HG03159 (cell line): Measurements from ENCODE around the gene SLC38A11.

Experiments used
- ATAC-seq: cut with Tn5 transposase; IDR thresholded peaks from one replicate; pipeline ENCODE4 v1.9.1; 2021; ENCODE audit warnings: mild to moderate bottlenecking, moderate library complexity; ENCODE audit not compliant: unreplicated experiment

SLC38A11 gene

DNA sequence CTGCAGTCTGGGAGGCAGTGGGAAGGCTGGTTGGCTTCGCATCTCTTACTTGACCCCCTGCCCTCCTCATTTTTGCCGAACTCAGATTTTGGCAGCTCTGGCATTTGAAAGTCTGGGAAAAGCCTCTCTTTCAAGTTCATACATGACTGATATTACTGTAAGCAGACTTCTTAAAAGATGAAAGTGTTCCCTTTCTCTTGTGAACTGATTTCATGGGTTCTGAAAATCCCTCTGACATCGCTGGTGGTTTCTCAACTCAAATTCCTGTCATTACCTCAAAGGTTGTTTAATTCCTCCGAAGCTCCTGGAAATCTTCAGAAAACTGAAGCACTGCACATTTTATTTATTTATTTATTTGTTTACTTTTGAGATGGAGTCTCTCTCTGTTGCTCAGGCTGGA is 16.9 kb upstream of the SLC38A11 start:
- ATAC-seq = no peak

DNA sequence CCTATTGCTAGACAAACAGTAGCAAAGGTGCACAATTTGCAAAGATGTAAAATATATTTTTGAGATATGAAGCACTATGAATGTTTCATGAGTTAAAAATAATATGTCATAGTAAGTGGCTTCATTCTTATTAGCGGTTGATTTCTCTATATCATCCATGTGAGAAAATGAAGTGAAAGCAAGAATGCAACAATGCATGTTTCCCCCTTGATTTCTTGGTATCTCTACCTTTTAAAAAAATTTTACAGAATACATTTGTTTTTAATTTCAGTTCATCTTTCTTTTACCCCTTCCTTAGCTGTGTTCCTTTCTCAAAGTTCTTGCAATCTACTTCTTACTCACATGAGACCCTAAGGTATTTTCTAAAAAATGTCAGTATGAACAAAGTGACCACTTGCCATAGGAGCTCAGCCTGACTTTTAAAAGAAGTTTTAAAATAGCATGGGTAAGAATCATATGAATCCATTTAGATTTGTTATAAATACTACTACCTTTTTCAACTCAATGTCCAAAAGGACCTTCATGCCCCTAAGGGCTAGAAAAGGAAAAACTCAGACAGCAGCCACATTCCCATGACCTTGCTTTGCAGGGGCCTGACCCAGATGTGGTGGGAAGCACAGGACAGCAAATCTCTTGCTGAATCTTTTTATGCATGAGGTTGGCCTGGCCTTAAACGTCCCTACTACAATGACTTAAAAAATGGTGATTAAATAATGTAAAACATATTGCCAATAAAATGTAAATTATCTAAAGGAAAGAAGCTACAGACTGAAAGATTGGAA is 14.8 kb upstream of the SLC38A11 start:
- ATAC-seq = no peak

DNA sequence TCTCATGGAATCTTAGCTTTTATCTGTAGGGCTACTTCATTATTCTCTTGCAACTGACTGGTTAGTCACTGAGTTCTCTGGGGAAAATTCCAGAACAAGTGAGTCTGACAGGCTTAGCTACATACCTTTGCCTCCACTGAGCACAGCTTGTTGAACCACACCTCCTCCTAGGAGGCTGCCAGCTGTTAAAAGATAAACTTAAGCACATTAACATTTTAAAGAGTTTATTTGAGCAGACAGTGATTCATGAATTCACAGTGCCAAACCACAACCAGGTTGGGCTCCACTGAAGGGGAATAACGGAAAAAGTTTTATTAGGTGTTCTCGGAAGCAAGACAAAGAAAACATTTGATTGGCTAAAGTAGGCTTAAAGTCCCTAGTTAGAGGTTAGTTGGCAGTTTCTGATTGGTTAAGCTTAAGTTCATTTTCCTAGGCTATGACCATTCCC is 12.5 kb upstream of the SLC38A11 start:
- no peak for ATAC-seq

DNA sequence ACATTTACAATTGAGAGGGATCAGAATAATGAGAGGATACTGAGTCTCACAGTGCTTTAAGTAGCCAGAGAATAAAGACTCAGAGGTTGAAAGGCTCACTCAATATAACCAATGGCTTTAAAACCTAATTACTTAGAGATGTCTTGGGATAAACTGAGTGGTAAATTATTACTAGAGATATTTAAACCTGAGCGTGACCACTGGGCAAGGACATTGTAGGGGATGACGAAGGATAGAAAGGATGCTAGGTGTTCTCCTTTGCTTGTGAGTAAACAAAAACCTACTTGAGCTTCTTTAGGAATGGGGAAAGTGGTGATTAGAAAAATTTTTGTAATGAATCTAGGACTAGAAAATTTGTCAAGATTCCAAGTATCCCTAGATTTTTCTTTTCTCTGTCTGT is 12.0 kb upstream of the SLC38A11 start:
- ATAC-seq = no peak

DNA sequence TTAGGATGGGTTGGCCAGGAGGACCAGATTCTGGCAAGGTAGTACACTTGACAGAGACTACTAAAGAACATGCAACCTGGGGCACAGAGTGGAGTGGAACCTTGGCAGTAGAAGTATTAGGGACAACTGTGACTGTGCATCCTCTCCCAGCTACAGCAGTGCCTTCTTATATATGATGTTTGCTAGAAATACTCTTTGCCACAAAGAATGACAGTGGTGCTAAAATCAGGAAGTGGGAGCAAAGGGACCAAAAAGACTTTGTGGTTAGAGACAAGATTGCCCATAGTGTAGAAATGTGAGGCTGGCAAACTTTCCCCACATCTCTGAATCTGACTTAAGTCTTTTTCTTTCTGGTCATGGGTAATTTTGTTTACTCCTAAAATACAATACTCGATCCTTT is 9.4 kb upstream of the SLC38A11 start:
- no peak for ATAC-seq

DNA sequence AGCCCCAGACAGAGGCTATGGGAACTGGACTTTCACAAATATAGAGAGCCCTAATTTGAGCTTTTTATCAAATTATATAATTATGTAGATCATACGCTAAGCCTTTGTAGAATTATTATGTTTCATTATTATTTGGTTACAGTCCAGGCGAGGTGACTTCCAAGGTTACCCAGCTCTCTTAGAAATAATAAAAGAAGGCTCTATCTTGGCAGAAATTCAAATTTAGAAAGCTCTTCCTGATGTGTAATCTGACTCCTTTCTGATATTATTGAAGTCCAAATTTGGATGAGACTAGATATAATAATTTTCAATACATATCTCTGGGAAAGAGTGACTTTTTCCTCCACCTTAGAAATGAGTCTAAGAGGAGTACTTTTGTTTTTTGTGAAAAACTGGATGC is 4.8 kb upstream of the SLC38A11 start:
- no peak for ATAC-seq

DNA sequence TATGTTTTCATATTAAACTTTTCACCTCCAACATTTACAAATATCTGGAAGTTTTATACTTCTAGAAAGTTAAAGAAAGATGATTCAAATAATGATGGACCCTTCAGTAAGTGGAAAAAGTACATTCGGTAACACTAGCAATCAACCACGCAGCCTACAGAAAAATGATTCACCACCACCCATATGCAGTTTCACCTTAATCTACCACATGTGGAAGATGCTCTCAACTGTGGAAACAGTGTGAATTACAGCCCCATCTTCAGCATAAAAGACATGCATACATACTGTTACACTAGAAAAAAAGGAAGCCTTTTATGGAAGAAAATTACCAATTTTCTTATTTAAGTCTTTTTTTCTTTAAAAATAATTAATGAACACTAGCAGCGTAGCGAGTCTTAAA is 1.1 kb downstream of the SLC38A11 start:
- ATAC-seq = no peak

DNA sequence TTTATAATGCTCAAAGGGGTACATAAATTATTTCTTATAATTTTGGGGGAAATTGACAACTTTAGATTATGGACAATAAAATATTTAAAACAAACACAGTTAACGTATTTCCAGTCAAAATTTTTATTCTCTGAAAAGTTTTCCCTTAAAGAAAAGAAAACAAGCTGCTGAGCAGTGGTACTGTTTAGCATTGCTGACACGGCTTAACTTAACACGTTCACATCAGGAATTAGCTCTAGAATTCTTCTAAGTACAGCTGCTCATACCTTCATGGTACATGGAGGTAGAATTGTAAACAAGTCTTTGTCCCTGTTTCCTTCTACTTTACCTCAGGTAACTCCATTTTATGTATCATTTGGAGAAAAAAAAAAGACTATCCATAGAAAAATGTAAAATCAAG is 2.0 kb downstream of the SLC38A11 start:
- no peak for ATAC-seq

DNA sequence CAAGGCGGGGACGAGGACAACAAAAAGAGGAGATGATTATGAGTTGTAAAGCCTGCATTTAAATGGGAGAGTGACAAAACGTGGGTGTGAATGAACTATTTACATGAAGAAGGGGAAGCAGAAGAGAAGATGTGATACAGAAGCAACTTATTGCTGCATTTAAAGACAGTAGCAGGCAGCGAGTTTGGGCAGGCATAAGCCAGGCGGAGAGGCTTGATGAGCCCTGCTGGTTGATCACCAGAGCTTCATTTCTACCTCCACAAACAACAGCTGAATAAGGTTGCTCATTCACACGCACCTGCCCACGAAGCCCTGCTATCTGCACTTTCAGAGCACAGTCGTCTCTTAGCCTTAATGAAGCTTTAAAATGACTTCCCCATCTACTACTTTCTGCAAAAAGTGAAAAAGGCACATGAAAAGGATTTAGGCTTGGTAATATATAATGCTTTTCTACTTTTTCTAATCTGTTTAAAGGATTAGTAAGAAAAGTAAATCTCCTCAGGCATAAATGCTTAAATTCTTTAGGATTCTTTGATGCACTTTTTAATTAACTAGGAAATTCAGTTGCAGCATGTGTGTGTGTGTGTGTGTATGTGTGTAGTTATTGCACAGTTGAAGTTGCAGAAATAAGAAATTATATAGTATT is 3.1 kb downstream of the SLC38A11 start:
- ATAC-seq = no peak

DNA sequence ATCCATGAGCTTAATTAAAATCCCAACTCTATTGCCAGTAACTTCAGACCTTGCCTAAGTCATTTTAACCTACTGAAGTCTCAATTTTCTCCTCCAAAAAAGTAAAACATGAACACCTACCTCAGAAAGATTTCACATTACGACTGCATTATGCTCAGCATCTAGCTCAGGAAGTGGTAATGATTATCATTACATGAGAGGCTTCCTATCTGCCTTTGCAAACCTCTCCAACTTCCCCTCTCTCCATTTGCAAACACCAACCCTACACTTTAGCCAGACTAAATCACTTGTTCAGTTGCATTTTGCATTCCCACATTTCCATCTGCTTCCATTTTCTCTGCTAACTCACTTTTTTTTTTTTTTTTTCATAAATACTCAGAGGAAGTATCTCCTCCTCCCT is 6.8 kb downstream of the SLC38A11 start:
- no peak for ATAC-seq

DNA sequence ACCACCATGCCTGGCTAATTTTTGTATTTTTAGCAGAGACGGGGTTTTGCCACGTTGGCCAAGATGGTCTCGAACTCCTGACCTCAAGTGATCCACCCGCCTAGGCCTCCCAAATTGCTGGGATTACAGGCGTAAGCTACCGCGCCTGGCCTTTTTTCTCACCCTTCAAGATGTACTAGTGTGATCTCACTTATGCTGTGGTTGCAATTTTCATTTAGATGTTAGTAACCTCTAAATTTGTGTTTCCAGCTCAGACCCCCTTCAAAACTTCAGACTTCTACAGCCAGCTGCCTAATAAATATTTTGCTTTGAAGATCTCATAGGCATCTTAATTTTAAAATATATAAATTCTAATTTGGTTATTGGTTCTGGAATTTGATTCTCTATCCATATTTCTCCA is 8.0 kb downstream of the SLC38A11 start:
- ATAC-seq = no peak

DNA sequence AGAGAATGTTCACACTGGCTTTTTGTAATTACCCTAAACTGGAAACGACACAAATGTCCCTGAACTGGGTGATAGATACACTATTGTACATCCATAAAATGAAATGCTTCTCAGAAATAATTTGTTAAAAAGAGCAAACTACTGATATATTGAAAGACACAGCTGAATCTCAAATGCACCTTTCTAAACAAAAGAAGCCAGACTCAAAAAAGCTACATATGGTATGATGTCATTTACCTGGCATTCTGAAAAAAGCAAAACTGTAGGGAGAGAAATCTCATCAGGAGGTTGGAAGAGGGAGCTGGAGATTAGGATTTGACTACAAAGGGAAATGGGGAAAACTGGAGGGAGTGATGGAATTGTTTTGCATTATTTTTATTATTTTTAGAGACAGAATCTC is 12.0 kb downstream of the SLC38A11 start:
- no peak for ATAC-seq

DNA sequence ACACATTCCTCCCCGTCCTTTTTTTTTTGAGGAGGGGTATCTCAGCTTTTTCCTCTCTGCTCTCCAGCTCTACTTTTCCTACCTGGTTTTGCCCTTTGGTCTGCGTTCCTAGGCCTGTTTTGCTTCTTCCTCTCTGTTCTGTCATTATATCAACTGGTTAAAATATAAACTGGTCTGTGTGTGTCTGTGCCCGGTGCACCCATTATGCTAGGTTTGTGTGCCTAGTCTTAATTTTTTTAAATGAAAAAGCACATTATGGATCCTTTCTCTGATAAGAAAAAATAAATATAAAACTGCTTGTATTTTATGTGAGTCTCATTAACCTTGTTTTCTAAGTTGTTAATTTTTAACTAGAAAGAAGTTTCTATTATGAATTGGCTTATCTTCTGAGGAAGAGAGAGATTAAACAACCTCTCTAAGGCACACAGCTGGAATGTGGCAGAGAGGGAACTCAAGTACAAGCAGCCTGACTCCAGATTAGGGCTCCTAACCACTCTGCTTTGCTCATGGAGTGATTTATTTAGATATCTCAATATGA is 17.4 kb downstream of the SLC38A11 start:
- ATAC-seq = no peak

DNA sequence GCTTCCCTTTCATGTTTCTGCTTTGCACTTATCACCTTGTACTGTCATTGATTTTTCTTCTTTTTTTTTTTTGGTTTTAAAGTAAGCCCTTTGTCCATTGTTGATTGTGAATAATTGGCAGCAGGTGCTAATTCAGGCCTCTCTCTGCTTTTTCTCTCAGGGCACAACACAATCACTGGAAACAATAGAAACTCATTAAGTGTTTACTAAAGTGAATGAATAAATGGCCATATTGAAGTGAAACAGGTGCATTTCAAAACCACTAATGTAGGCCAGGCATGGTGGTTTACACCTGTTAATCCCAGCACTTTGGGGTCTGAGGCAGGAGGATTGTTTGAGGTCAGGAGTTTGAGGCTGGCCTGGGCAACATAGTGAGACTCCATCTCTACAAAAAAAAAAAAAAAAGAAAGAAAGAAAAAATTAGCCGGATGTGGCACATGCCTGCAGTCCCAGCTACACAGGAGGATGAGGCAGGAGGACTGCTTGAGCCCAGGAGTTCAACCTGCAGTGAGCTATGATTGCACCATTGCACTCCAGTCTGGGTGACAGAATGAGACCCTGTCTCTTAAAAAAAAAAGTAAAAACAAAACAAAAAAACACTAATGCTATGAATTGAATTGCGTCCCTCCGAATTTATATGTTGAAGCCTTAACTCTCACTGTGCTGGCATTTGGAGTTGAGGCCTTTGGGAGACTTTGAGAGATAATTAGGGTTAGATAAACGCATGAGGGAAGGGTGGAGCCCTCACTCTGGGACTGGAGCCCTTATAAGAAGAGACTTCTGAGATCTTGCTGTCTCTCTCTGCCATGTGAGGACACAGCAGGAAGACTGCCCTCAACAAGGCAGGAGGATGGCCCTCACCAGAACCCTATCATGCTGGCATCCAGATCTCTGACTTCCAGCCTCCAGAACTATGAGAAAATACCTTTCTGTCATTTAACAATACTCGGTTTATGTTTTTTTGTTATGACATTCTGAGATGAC is 19.9 kb downstream of the SLC38A11 start:
- no peak for ATAC-seq

DNA sequence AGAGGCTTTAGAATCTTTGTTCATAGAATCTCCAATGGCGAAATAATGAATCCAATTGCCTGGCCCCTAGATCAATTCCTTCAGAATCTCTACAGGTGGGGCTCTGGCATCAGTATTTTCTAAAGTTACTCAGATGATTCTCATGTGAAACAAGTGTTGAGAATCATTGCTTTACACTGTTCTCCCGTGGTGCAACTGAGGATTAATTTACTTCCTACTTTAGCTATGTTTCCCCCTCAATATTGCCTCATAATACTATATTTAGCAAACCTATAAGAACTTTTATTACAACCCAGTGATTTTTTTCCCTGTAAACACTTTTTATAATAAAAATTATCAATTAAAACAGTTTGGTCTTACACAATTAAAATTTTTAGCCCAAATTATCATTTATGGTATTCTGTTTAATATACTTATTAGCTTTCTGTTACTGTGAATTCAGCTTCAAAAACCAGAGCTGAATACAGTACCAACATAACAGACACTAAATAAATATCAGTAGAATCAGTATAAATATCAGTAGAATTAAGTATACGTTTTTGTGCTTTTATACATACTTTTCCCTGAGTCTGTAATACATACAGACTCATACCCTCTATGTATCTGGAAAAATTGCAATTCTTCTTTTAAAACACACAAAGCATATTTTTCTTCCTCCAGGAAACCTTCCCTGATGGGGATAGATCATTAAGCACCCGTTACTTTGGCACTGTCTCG is 20.8 kb downstream of the SLC38A11 start:
- no peak for ATAC-seq

DNA sequence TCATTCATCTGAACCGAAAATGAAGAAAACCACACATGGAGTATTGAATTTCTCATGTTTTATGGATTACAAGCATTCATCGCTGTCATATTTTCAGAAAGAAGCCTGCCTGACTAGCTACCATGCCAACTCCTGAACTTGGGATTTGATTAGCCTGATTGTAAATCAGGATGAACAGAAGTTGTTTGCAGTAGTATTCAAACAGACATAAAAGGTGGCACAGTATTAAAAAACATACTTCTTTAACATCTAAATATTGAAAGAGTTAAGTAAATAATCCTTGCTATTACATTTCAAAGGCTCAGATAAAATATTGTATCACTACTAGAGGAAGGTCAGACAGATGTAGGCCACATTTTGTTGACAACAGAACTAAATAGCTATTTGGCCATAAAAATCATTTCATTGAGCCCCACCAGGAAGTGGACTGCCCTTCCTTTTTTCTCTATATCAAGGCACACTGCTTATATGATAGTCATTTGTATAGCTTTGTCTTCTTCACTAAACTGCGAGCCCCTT is 21.6 kb downstream of the SLC38A11 start:
- ATAC-seq = no peak

DNA sequence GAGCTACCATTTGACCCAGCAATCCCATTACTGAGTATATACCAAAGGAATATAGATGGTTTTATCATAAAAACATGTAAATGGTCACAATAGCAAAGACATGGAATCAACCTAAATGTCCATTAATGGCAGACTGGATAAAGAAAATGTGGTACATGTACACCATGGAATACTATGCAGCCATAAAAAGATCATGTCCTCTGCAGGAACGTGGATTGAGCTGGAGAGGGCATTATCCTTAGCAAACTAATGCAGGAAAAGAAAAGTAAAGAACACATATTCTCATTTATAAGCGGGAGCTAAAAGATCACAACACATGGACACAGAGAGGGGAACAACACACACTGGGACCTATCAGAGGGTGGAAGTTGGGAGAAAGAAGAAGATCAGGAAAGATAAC is 22.9 kb downstream of the SLC38A11 start:
- ATAC-seq = no peak

DNA sequence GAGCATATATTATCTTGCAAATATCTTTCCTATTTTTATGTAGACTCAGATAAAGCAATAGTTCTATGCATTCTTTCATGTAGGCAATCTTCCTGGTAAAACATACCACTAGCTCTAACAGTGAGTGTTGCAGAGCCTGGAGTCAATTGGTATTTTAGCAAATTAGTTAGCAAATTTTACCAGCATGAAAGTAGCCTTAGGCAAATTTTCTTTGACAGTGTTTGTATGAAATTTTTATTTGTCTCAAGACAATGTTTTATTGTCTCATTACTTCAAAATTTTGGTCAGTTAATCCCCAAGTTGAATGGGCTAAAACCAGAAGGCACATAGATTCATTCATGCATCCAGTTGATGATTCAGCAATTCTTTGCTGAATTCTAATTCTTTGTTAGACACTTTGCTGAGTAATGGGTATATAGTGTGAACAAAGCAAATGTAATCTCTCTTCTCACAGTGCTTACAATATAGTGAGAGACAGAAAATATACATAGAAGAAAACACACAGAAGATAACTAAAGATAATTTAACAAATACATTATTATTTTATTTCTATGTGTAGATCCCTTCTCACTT is 27.1 kb downstream of the SLC38A11 start:
- ATAC-seq = no peak

DNA sequence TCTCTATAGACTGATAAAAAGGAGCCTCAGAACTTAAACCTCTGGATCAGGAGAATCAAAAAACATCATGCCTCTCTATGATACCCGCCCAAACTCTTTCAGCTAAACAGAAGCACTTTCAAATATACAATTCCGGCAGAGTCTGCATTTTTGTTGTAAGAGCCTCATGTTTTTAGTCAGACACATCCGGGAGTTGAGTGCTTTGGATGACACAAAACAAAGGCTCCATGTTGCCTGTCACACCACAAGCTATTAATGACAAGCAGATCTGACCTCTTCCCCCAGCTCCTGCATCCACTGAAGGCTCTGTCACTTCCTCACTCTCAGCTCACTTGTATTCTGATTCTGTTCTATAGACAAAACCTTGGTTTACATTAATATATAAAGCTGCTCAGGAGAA is 33.2 kb downstream of the SLC38A11 start:
- no peak for ATAC-seq

DNA sequence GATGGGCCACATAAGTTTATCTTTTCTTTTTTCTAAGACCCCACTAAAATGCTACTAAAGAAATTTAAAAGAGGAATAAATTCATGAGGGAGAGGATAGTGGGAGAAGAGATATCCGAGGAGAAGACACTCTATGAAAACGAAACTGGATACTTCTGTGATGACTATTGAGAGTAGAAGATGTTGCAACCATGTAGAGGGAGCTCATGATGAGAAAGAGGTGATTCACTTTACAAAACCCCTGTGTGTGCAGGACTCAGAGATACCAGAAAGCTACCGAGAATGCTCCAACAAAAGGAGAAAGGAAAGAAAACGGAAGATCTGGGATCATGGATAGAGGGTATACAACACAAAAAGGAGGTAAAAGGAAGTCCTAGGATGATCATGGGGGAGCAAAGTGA is 34.9 kb downstream of the SLC38A11 start:
- no peak for ATAC-seq
